22Rv1 (cell line): ENCODE data around the gene WDR76.

Experiments
- H3K27ac ChIP-seq: fragments of 450-650 bp; 2 replicates; pipeline ENCODE4 v1.5.1; 2017
- ZFX ChIP-seq: fragments of 450-650 bp; IDR thresholded peaks from 2 replicates; pipeline ENCODE4 v1.6.1; 2017; ENCODE audit warnings: antibody characterized with exemption, borderline replicate concordance
- TF ChIP-seq, protein P1 (sequence below): fragments of 450-650 bp; IDR thresholded peaks from 2 replicates; pipeline ENCODE4 v1.5.1; 2017; ENCODE audit warnings: mild to moderate bottlenecking

WDR76 gene

DNA sequence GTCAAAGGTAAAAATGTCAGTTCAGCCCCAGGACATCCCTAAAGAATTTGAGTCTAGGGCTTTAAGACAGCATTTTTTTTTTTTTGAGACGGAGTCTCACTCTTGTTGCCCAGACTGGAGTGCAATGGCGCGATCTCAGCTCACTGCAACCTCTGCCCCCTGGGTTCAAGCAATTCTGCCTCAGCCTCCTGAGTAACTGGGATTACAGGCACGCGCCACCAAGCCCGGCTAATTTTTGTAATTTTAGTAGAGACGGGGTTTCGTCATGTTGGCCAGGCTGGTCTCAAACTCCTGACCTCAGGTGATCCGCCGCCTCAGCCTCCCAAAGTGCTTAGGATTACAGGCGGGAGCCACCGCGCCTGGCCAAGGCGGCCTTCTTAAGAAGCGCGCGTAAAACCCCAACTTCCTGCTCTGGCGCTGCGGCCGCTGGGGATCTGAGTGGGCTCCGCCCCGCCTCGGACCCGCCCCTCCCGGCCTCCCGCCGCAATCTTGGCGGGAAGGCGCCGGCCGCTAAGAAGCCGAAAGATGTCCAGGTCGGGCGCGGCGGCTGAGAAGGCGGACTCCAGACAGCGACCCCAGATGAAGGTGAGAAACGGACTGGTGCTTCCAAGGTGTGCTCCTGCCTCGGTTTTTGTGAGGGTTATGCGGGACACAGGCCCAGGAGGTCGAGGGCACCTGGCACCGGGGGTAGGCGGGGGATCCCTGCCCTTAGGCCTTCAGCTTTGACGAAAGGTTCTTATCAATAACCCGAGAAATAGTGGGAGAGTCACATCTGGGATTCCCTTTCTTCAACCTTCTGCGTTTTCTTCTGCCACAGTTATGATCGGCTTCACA lies at the start of gene WDR76:
Gene WDR76 (plus strand): TSS at position 495 of the 834 bp plus-strand sequence. CDS start 31 bp downstream, at position 526.
- no peak for TF ChIP-seq ZFX
- TF ChIP-seq, protein P1, sequence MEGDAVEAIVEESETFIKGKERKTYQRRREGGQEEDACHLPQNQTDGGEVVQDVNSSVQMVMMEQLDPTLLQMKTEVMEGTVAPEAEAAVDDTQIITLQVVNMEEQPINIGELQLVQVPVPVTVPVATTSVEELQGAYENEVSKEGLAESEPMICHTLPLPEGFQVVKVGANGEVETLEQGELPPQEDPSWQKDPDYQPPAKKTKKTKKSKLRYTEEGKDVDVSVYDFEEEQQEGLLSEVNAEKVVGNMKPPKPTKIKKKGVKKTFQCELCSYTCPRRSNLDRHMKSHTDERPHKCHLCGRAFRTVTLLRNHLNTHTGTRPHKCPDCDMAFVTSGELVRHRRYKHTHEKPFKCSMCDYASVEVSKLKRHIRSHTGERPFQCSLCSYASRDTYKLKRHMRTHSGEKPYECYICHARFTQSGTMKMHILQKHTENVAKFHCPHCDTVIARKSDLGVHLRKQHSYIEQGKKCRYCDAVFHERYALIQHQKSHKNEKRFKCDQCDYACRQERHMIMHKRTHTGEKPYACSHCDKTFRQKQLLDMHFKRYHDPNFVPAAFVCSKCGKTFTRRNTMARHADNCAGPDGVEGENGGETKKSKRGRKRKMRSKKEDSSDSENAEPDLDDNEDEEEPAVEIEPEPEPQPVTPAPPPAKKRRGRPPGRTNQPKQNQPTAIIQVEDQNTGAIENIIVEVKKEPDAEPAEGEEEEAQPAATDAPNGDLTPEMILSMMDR, result no peak
- peak within 1 kb of the TSS; percentile 79 for H3K27ac ChIP-seq

DNA sequence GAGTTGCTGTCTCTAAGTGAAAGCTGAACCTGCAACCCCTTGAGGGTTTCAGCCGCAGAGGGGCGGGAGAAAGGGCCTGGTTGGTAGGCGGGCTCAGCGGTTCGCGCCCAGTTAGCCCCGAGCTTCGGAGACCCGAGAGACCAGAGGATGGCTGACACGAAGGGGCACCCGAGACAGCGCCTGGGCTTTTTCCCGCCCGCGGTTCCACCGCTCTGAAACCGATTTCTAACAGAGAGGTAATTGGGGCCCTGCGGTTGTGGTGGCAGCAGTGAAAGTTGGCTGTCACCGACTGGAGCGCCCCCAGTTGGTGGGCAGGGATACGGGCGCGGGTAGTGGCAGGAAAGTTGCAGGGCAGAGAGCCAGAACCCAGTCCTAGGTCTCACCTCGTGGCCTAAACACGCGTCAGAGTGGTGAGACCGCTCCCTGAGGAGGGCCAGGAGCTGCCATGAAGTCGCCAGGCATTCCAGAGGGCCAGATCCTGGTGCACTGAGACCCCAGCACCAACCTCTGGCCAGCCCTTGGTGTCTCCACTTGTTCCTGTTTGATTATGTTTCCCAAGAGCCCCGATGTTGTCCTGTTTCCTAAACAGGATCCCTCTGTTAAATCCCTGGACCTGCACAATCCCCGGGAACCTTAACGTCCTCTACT lies 49.4 kb upstream of the WDR76 start:
- TF ChIP-seq, protein P1, result peak; percentile 92
- TF ChIP-seq ZFX, result no peak
- peak overlapping the region; percentile 92 for H3K27ac ChIP-seq

DNA sequence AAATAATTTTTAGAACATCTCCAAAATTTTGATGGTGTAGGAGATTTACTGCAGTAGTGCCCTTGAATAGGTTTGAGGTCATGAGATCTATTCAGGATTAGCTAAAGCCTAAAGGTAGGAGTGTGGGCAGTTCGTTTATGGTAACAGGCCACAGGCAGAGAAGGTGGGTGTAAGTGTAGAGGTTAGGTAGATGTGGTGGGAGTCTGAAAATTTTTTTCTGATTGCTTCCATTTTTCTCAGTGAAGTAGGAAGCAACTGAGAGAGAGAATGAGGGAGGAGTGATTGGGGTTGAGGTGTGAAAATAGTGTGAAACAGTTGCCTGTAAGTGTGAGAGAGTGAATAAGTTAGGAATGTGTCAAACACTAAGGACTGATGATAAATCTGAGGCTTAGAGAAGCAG lies 47.8 kb upstream of the WDR76 start:
- H3K27ac ChIP-seq, result no peak overlapping the region
- TF ChIP-seq ZFX, result no peak
- TF ChIP-seq, protein P1, result no peak

DNA sequence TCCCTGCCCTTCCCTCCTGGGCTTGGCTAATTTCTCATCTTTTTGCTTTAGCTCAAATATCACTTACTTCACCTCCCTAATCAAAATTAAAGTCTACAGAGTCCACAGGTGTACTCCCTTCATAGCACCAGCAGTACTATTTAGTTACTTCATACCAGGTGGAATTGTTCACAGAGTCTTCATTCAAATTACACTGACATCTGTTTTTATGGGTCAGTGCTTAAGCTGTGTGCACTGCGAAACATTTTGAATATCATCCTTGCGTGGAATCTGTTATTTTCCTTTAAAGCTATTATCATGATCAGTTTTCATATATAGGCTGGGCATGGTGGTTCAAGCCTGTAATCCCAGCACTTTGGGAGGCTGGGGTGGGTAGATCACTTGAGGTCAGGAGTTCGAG lies 37.4 kb upstream of the WDR76 start:
- TF ChIP-seq ZFX, result no peak
- TF ChIP-seq, protein P1, result no peak
- no peak overlapping the region; the same call in 1 of the 2 replicates for H3K27ac ChIP-seq

DNA sequence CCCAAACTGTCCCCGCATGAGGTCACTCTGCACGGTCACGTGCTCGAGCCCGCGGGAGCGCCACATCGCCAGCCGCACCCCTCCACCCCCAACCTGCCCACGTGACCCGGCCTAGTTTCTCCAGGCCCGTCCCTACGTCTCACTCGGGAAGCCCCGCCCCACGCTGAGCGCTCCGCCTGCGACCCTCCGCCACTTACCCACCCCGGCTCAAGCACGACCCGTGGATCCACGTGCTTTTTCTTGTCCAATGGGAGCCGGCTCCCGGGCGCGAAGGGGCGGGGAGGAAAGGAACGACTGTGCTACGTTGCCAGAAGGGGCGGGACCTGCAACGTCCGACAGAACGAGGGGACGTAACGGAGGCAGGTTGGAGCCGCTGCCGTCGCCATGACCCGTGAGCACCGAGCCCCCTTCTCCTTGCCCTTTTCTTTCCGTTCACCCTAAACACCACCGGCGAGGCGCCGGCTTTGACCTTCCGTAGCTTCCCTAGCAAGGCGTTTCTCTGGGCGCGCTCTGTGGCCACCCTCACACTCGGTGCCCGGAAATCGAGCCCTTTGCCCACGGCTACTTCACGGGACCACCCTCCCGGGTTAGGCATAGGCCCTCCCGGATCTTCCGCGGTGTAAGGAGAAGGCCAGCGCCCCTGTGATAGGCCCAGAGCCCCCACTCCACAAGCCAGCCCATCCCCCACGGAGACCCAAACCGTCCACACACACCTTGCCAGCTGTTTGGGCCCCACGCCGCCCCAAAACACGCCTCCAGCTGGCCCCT lies 34.6 kb upstream of the WDR76 start, which contains the start of gene SERF2:
Gene SERF2 (plus strand): TSS at position 328 of the 768 bp plus-strand sequence. CDS start 57 bp downstream, at position 385.
- TF ChIP-seq, protein P1, result no peak
- no peak for TF ChIP-seq ZFX
- H3K27ac ChIP-seq, result peak within 1 kb of the TSS; percentile 98

DNA sequence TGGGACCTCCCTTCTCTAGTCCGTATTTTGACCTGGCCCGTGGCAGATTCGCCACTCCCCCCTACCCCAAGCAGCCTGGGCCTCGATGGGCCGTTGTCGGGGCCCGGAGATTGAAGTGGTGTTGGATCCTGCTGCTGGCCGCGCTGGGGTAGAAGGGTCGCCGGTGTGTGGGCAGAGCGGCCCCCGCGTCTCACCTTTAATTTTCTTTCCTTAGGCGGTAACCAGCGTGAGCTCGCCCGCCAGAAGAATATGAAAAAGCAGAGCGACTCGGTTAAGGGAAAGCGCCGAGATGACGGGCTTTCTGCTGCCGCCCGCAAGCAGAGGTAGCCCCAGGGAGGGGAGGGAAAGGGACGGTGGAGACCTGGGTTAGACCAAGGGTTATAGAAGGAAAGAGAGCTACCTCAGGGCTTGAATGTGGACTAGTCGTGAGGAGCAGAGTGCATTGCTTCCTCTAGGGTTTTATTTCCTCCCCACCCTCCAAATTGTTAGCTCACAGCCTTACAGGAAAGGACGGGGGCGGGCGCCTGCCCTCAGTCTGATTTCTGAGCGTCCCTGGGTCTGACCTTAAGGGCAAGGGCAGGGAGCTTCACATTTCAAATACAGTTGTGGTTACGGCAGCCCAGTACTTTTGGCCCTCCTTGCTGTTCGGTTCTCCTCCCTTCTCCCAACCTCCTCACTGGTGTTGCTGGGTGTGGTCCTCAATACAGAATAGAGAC lies 33.9 kb upstream of the WDR76 start:
- H3K27ac ChIP-seq, result peak overlapping the region; percentile 98
- TF ChIP-seq ZFX, result no peak
- TF ChIP-seq, protein P1, result no peak
